Muscle layer of colon (tissue), 2 donors: Measurements from ENCODE around the gene EREG.

Experiments
- H3K27ac ChIP-seq: one replicate; pipeline ENCODE4 v1.7.0; 2013; ENCODE audit warnings: low read depth, mild to moderate bottlenecking, low read length, moderate library complexity
- H3K27me3 ChIP-seq, 2 donors: one replicate each; pipeline ENCODE4 v1.7.0; 2013; ENCODE audit warnings: low read length in 2 of 2, mild to moderate bottlenecking in 2 of 2; ENCODE audit not compliant: insufficient read depth in 2 of 2, control insufficient read depth in 1 of 2
- H3K36me3 ChIP-seq: one replicate; pipeline ENCODE4 v1.7.0; 2013; ENCODE audit warnings: mild to moderate bottlenecking, low read length; ENCODE audit not compliant: insufficient read depth
- H3K4me1 ChIP-seq: one replicate; pipeline ENCODE4 v1.7.0; 2013; ENCODE audit warnings: mild to moderate bottlenecking, low read length; ENCODE audit not compliant: insufficient read depth
- H3K4me3 ChIP-seq, 2 donors: one replicate each; pipeline ENCODE4 v1.7.0; 2013; ENCODE audit warnings: low read length in 2 of 2, low read depth in 1 of 2, mild to moderate bottlenecking in 1 of 2, moderate library complexity in 1 of 2
- H3K9ac ChIP-seq: one replicate; pipeline ENCODE4 v1.7.0; 2013; ENCODE audit warnings: low read length
- H3K9me3 ChIP-seq: one replicate; pipeline ENCODE4 v1.7.0; 2013; ENCODE audit warnings: mild to moderate bottlenecking, low read length
- donor health status: abdominal sarcoma.
- donor health status: Adenocarcinoma of cecum.

EREG gene

DNA sequence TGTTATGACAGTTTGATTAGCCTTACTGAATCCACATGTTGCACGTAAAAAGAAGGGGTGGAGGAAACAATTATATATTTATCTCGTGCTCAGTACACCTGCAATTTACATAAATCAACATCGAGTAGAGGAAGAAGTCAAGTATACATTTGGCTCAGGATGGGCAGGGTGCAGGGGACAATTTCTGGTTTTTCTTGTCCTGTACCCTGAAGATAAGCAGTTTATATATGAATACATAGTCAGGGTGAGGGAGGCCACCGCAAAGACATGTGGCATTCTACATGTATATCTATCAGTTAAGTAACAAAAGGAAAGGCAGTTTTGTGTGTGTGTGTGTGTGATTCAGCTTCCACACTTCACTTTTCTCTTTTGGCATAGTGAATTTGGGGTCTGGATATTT is 11.1 kb upstream of the EREG start:
- no peak overlapping the region for H3K4me3 ChIP-seq
- H3K9ac ChIP-seq: no peak overlapping the region
- H3K9me3 ChIP-seq: no peaks in the 10 kb centered on the region
- no peaks in the 10 kb centered on the region for H3K27me3 ChIP-seq
- H3K36me3 ChIP-seq: no peaks in the 10 kb centered on the region
- no peak overlapping the region for H3K27ac ChIP-seq
- H3K4me1 ChIP-seq: no peaks in the 10 kb centered on the region

DNA sequence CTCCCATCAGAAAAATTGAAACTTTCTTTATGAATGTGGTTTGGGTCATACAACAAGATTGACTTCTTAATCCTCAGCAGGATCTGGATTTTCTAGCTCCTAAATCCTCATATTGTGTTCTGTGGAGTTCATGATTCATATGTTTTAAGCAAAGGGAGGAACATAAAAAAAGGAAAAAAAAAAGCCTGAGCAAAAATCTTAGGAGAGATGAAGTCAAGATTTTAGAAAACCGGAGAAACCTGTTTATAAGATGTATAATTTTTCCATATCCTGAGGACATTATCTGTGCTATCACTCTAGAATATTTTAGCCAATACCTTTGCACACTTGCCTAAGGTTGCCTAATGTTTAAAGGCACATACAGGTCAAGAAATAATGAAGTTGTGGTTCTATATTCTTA is 7.0 kb upstream of the EREG start:
- H3K9ac ChIP-seq: no peak overlapping the region
- no peak overlapping the region for H3K4me3 ChIP-seq
- no peaks in the 10 kb centered on the region for H3K9me3 ChIP-seq
- H3K4me1 ChIP-seq: no peaks in the 10 kb centered on the region
- no peaks in the 10 kb centered on the region for H3K27me3 ChIP-seq
- no peaks in the 10 kb centered on the region for H3K36me3 ChIP-seq
- H3K27ac ChIP-seq: no peak overlapping the region

DNA sequence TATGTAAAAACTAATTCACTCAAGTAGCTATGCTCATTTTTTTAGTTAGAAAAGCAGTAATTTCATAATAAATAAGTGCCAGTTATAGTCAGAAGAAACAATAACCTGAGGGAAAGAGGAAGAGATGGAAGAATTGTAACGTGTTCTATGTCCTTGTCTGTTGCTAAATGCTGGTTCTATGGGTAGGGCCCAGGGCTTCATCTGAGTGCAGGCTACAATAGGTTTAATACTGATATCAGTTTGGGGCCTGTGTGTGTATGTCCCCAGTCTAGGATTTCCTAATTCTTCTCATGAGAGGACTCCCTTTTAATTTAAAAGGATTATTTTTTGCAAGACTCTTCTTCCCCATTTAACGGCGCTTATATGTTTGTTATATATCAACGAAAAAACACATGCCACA is 3.3 kb upstream of the EREG start:
- H3K27ac ChIP-seq: no peak overlapping the region
- H3K36me3 ChIP-seq: no peaks in the 10 kb centered on the region
- H3K9me3 ChIP-seq: no peaks in the 10 kb centered on the region
- H3K27me3 ChIP-seq: peaks cover 0 to 3% of the 10 kb centered on the region in 2 donors
- H3K9ac ChIP-seq: no peak overlapping the region
- H3K4me1 ChIP-seq: peaks cover 6% of the 10 kb centered on the region
- no peak overlapping the region for H3K4me3 ChIP-seq

DNA sequence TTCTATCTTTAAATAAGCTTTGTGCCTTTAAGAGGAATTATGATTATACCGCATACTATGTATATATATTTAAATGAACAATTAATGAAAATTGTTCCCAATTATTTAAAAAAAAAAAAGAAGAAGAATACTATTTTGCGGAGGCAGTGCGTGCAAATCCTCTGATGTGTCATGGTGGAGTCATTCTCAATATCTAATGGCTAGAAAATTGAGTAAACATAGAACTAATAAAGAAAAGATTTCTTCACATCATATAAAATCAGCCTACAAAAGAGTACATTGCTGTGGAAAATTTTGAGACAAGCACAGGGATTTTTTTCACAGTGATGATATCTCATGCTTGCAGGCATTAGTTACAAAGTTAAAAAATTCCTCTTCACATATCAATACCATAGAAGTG is 2.6 kb upstream of the EREG start:
- Histone ChIP-seq H3K9me3 (no peaks in the 10 kb centered on the region), H3K9ac (no peak overlapping the region), H3K27me3 (peaks cover 0 to 3% of the 10 kb centered on the region in 2 donors), H3K36me3 (no peaks in the 10 kb centered on the region), H3K4me1 (peaks cover 6% of the 10 kb centered on the region), H3K4me3 (no peak overlapping the region), H3K27ac (no peak overlapping the region)

DNA sequence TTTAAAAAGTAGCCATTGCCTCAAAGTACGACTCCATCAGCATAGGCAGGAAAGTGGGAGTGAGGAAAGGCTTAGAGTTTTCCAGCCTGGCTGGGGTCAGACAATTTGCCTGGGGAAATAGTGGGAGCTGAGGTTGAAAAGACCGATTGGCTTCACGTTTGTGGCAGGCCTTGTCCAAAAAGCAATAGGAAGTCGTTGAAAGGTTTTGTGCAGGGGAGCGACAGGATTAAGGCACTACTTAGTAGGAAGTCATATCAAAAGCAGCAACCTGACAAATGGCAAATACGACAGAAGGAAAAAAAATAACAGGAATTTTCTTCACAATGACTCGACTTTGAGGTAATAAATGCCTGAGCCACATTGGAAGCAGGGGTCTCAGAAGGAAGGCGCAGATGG is 691 bp upstream of the EREG start:
- H3K4me3 ChIP-seq: no peak overlapping the region
- peaks cover 0 to 3% of the 10 kb centered on the region in 2 donors for H3K27me3 ChIP-seq
- H3K9me3 ChIP-seq: no peaks in the 10 kb centered on the region
- peaks cover 6% of the 10 kb centered on the region for H3K4me1 ChIP-seq
- H3K27ac ChIP-seq: no peak overlapping the region
- no peaks in the 10 kb centered on the region for H3K36me3 ChIP-seq
- no peak overlapping the region for H3K9ac ChIP-seq

DNA sequence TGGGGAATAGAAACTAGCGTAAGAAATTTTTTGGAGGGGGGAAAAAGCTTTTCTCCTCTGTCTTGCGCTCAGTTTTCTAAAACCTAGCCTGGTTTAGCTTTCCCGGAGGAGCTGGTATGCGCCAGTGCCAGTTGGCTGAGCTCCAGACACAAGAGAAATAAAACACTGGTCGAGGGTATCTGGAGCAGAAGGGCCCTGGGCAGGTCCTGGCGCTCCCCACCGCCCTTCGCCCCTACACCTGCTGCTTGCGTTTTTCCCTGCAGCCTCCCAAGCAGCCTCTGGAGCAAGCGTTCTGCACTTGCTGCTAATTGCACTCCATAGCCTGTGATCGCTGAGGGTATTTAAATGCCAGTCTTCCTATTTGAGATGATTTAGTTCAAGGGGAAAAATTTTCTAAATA is 816 bp downstream of the EREG start:
- Histone ChIP-seq H3K4me3 (peak overlapping the region; percentile 22 to 61), H3K27me3 (peaks cover 0 to 3% of the 10 kb centered on the region in 2 donors), H3K9ac (no peak overlapping the region), H3K27ac (peak overlapping the region; percentile 69), H3K36me3 (no peaks in the 10 kb centered on the region), H3K9me3 (no peaks in the 10 kb centered on the region), H3K4me1 (peaks cover 6% of the 10 kb centered on the region)

DNA sequence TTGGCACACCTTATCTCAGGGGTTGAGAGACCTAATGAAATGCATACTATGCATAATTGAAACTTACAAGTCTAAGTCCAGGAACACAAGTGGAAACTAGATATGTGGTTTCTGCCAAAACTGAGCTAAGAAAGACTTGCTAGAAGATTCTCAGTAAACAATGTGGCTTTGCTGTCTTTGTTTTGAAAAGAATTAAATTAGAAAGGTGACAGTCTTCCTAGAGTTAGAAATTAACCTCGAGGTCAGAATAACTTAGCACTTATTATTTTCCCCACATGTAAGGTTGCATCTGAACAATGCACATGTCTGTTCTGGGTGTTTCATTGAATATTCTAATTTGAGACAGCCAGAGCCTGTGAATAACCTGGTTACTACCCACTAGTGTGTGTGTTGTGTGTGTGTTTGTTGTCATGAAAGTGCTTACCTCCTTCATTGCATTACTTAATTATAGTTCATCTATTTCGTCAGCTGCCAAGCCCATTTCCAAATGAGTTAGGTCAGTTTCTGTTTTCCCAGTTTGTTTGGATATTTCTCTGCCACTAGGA is 1.5 kb downstream of the EREG start:
- no peak overlapping the region for H3K27ac ChIP-seq
- H3K27me3 ChIP-seq: peaks cover 0 to 3% of the 10 kb centered on the region in 2 donors
- H3K9me3 ChIP-seq: no peaks in the 10 kb centered on the region
- no peak overlapping the region for H3K4me3 ChIP-seq
- no peaks in the 10 kb centered on the region for H3K36me3 ChIP-seq
- H3K4me1 ChIP-seq: peaks cover 6% of the 10 kb centered on the region
- H3K9ac ChIP-seq: no peak overlapping the region

DNA sequence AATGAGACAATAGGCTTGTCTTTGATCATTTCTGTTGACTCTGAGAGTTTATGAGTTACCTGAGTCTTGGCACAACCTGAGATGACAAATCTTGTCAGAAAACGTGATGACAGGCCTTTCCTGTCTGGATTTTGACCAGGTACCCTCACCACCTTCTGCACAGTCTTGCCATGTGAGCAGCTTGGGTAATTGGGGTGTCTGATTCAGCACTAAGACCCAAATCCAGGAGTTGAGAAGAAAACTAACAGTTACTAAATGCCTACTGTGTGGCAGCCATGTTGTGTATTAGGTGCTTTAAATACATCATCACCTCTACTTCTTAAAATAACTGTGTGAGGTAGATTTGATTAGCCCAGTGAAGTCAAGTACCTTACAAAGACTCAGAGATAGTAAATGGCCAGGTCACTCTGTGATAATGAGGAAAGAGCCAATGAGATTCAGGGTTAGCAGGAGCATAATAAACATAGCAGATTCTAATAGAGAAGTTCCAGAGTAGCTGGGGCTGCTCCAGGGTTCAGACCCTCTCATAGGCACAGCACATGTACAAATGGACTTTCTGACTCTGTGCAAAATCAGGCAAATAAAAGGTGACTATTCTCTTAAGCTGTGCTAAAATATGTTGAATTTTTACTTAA is 2.8 kb downstream of the EREG start:
- no peaks in the 10 kb centered on the region for H3K9me3 ChIP-seq
- H3K27ac ChIP-seq: no peak overlapping the region
- no peak overlapping the region for H3K4me3 ChIP-seq
- no peak overlapping the region for H3K9ac ChIP-seq
- peaks cover 0 to 3% of the 10 kb centered on the region in 2 donors for H3K27me3 ChIP-seq
- no peaks in the 10 kb centered on the region for H3K36me3 ChIP-seq
- peaks cover 6% of the 10 kb centered on the region for H3K4me1 ChIP-seq

DNA sequence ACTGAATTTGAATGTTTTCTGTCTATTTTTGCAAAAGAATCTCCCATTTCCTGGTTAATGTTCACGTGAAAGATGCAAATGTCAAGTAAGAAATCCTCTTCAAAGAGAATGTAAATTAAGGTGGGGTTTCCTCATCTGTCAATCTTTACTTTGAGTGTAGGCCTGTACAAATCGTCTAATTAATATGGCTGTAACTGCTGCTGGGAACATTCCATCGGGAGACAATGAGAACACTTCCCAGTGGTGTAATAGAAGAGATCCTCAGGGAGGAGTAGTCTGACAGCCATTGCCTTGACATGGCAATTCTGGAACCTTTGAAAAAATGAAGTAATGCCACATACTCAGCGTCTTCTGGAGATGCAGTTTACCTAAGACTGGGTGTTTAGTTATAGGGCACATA is 3.7 kb downstream of the EREG start:
- Histone ChIP-seq H3K9me3 (no peaks in the 10 kb centered on the region), H3K27me3 (peaks cover 0 to 3% of the 10 kb centered on the region in 2 donors), H3K9ac (no peak overlapping the region), H3K4me1 (peaks cover 6% of the 10 kb centered on the region), H3K36me3 (no peaks in the 10 kb centered on the region), H3K27ac (no peak overlapping the region), H3K4me3 (no peak overlapping the region)

DNA sequence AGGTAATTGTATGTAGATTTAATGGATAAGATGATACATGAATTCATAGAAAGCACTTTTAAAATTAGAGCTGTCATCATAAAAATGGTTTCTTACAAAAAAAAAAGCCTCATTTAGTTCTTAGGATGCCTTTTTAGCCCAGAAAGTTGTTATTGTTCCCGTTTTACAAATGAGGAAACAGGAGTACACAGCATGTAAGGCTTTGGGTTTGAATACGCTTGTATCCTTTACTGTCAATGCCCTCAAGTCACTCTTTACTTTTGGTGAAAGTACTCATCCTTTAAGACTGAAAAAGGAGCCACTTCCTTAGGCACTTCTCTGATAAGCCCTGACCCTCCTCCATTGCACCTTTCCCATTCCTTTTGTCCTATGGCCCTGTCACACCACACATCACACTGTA is 4.9 kb downstream of the EREG start:
- H3K9me3 ChIP-seq: no peaks in the 10 kb centered on the region
- no peak overlapping the region for H3K4me3 ChIP-seq
- H3K36me3 ChIP-seq: no peaks in the 10 kb centered on the region
- H3K27ac ChIP-seq: no peak overlapping the region
- peaks cover 1% of the 10 kb centered on the region for H3K4me1 ChIP-seq
- H3K27me3 ChIP-seq: peaks cover 0 to 3% of the 10 kb centered on the region in 2 donors
- no peak overlapping the region for H3K9ac ChIP-seq

DNA sequence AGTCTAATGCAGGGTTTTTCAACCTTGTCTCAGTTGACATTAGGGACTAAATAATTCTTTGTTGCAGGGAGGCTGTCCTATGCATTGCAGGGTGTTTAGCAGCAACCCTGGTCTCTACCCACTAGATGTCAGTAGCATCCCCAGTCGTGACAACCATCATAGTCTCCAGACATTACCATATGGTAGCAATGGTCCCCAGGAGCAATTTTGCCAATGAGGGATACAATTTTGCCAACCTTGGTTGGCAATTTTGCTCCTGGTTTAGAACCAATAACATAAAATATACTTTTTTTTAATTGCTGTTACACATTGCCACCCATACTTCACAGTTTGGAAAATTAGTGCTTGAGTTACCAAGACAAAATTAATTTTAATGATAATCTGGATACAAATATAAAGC is 6.0 kb downstream of the EREG start:
- no peaks in the 10 kb centered on the region for H3K4me1 ChIP-seq

DNA sequence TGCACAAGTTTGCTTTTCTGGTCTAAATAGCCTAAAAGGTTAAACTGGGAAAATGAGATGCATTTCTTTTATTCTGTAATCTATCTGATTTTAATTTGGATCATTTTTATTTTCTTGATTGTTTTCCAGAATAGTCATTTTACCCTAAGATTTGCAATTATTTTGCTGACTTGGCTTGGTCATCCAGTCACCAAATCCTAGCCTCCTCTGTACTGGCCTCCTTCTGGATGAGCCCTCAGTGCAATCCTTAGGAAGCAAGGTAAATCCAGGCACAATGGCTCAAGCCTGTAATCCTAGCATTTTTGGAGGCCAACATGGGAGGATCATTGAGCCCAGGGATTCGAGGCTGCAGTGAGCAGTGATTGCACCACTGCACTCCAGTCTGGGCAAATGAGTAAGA is 9.2 kb downstream of the EREG start:
- Histone ChIP-seq H3K27ac (no peak overlapping the region), H3K27me3 (no peaks in the 10 kb centered on the region)

More for the DNA sequence above, 6.0 kb downstream of the EREG start:
- H3K4me3 ChIP-seq: no peak overlapping the region
- no peaks in the 10 kb centered on the region for H3K36me3 ChIP-seq
- no peak overlapping the region for H3K9ac ChIP-seq
- no peaks in the 10 kb centered on the region for H3K9me3 ChIP-seq
- no peak overlapping the region for H3K27ac ChIP-seq
- no peaks in the 10 kb centered on the region for H3K27me3 ChIP-seq

More for the DNA sequence above, 9.2 kb downstream of the EREG start:
- Histone ChIP-seq H3K4me1 (no peaks in the 10 kb centered on the region), H3K36me3 (no peaks in the 10 kb centered on the region), H3K9ac (no peak overlapping the region), H3K4me3 (no peak overlapping the region), H3K9me3 (no peaks in the 10 kb centered on the region)
